ENCODE results near the gene FTCD.

FTCD gene

DNA sequence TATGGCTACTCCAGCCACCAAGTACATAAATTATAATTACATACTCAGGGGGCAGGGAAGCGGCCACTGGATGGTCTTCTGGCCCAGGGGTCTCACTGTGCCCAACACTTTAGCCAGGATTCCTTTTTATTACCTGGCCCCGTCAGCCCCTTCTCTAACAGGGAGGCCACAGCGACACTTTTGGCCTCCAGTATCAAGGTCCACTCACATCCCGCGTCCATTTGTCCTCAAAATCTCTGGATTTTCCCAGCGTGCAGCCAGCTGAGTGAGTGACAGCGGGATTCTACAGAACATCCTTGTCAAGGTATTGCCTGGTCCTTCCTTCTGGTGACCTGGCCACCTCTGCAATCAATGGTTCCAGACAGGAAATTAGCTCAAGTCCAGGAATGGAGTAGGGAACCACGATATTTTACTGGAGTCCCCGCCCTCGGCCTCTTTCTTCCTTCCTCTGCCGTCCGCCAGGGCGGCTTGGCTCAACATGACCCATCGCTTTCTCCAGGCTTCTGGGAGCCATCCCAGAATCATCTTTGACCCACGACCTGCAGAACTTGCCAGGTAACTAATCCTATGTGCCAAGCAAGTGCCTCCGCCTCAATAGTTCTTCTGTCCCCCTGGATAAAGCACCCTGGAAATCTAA, 60.2 kb downstream of the FTCD start:
- DNase-seq = no peak
- Histone ChIP-seq H3K4me3 (ENCODE audit: insufficient read depth, low read depth, low read length, poor library complexity, severe bottlenecking) (no peak overlapping the region), H3K27me3 (replicated peaks; ENCODE audit: control insufficient read depth, insufficient read depth, low read length, poor library complexity, severe bottlenecking) (peaks cover 3% of the 10 kb centered on the region), H3K27ac (ENCODE audit: insufficient read depth, low read length, poor library complexity, severe bottlenecking) (no peak overlapping the region), H3K4me1 (ENCODE audit: control insufficient read depth, insufficient read depth, low read length, poor library complexity, severe bottlenecking) (peaks cover 7% of the 10 kb centered on the region), H3K9me3 (ENCODE audit: control insufficient read depth, low read length) (no peaks in the 10 kb centered on the region), H3K36me3 (ENCODE audit: control insufficient read depth, insufficient read depth, low read length) (no peaks in the 10 kb centered on the region)

DNA sequence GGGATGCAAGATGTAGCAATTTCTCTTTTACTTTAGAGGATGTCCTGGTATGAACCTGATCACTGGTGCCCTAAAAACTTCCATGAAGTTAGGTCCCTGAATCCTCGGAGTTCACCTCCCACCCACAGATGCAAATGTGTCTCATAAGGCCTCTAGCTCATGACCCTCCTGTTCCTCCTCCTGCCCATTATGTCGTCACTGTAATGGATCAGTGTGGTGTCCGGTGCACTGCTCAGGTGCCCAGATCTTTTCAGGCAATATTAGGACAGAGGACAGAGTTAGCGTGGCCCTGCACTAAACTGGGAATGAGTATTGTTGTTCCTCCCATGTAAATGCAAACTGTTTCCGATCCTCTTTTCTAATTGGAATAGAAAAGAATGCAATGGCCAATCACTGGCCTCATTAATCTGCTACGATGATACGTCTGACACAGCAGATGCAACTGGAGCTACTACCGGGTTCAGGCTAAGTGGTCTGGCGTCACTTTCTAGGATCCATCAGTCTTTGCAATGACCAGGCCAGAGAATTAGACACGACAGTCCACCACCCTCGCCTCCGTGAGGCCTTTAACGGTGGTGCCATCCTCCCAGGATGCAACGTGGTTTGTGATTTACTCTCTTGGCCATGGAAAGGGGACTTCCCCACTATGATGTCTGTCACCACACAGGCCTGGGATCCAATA, 60.8 kb downstream of the FTCD start:
- no peaks in the 10 kb centered on the region for H3K36me3 ChIP-seq (ENCODE audit: control insufficient read depth, insufficient read depth, low read length)
- H3K27me3 ChIP-seq (replicated peaks; ENCODE audit: control insufficient read depth, insufficient read depth, low read length, poor library complexity, severe bottlenecking) = peaks cover 3% of the 10 kb centered on the region
- no peak overlapping the region for H3K4me3 ChIP-seq (ENCODE audit: insufficient read depth, low read depth, low read length, poor library complexity, severe bottlenecking)
- H3K4me1 ChIP-seq (ENCODE audit: control insufficient read depth, insufficient read depth, low read length, poor library complexity, severe bottlenecking) = peaks cover 7% of the 10 kb centered on the region
- no peak for DNase-seq
- no peaks in the 10 kb centered on the region for H3K9me3 ChIP-seq (ENCODE audit: control insufficient read depth, low read length)
- no peak overlapping the region for H3K27ac ChIP-seq (ENCODE audit: insufficient read depth, low read length, poor library complexity, severe bottlenecking)

DNA sequence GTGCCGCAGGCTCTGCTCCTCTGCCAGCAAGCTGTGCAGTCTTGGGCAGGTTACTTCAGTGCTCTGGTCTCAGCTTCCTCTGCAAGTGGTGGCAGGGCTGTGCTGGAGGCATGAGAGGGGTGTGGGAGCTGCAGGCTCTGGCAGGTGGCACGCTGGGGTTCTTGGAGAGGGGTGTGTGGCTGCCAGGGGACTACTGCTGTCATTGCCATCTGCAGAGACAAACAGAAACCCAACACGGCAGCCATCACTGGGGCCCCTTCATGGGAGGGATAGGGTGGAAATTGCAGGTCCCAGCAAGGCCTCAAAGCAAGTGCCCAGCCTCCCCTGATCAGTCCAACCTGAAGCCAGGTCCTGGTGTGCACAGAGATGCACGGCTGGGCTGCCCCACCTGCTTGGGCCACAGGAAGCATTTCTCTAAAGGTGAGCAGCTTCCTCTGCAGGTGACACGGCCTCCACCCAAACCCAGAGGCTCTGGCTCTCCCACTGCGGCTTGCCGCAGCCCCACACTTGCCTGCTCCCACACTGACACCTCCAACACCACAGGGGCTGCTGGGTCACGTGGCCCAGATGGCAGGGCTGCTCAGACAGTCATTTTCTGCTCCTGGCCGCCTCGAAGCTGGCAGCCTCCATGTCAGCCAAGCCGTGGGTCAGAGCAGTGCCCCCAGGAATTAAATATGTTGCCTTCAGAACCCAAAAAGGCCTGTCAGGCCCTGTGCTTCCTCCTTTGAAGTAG, 61.5 kb downstream of the FTCD start:
- no peaks in the 10 kb centered on the region for H3K36me3 ChIP-seq (ENCODE audit: control insufficient read depth, insufficient read depth, low read length)
- H3K4me3 ChIP-seq (ENCODE audit: insufficient read depth, low read depth, low read length, poor library complexity, severe bottlenecking) = no peak overlapping the region
- no peak for DNase-seq
- H3K27me3 ChIP-seq (replicated peaks; ENCODE audit: control insufficient read depth, insufficient read depth, low read length, poor library complexity, severe bottlenecking) = peaks cover 1% of the 10 kb centered on the region
- peaks cover 6% of the 10 kb centered on the region for H3K4me1 ChIP-seq (ENCODE audit: control insufficient read depth, insufficient read depth, low read length, poor library complexity, severe bottlenecking)
- H3K27ac ChIP-seq (ENCODE audit: insufficient read depth, low read length, poor library complexity, severe bottlenecking) = no peak overlapping the region
- H3K9me3 ChIP-seq (ENCODE audit: control insufficient read depth, low read length) = no peaks in the 10 kb centered on the region

DNA sequence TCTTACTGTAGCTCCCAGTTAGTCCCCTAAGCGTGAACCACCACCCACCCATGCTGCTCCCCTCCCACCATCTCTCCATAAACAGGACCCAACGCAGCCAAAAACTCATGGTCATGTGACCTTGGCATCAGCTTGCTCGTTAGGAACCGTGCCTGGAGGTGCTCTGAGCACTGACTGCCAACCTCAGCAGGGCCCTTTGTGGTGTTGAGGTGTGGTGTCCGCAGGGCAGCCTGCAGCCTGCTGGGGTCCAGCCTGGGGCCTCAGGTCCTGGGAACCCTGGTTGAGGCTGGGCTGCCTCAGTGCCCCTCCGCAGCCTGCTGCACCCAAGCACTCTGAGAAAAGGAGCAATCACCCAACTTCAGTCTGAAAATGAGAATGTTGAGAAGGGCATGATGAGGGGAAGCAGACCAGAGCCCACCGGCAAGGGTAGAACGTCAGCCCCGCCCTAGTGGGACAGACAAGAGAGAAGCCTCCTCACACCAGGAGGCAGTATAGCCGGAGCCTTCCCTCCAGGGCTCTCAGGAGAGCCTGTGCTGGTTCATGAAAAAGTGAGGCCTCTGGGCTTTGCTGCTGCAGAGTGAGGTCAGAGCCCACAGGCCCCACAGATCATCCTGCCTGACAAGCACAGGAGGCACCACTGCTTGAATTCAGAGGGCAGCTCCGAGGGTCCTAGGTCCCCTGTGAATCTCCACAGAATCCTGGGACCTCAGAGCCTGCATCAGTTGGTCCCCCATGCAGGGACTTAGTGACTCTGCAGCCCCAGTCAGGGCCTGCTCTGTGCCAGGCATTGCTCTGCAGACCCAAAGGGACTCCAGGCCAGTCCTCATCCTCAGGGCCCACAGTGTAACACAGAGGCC, 62.3 kb downstream of the FTCD start:
- Histone ChIP-seq H3K4me1 (ENCODE audit: control insufficient read depth, insufficient read depth, low read length, poor library complexity, severe bottlenecking) (peaks cover 3% of the 10 kb centered on the region), H3K36me3 (ENCODE audit: control insufficient read depth, insufficient read depth, low read length) (no peaks in the 10 kb centered on the region)

DNA sequence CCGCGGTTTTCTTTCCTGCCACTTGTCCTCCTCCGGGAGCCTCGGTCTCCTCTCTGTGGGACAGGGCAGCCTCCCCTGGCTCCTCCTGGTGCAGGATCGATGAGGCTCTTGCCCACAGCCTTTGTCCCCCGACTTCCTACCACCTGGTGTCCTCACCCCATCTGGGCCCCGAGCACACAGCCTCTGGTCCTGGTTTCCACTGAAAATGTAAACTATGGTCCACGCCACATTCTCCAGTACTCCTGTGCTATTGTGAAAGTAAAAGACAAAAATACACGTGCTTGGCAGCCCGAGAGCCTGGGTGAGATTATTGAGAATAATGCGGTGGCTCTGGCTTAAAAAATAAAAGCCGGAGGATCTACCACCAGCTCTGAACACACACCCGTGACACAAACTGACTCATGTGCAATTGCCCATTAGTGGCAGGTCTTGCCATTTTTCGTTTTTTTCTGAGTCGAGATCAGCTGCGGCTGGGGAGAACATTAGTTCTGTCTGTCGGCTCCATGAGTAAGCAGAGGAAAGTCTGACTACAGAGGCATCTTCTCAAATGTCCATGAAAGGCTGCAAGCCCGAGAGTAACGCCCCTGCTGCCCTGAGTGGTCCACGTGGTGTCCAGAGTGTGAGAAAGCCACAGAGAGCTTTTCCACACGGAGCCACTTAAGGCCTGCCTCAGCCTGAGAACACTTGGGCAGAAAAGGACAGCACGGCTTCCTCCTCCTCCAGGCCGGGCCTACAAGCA, 63.2 kb downstream of the FTCD start:
- H3K4me1 ChIP-seq (ENCODE audit: control insufficient read depth, insufficient read depth, low read length, poor library complexity, severe bottlenecking) = no peaks in the 10 kb centered on the region
- H3K4me3 ChIP-seq (ENCODE audit: insufficient read depth, low read depth, low read length, poor library complexity, severe bottlenecking) = no peak overlapping the region
- no peak overlapping the region for H3K27ac ChIP-seq (ENCODE audit: insufficient read depth, low read length, poor library complexity, severe bottlenecking)
- no peaks in the 10 kb centered on the region for H3K27me3 ChIP-seq (replicated peaks; ENCODE audit: control insufficient read depth, insufficient read depth, low read length, poor library complexity, severe bottlenecking)
- no peak for DNase-seq
- H3K36me3 ChIP-seq (ENCODE audit: control insufficient read depth, insufficient read depth, low read length) = no peaks in the 10 kb centered on the region
- no peaks in the 10 kb centered on the region for H3K9me3 ChIP-seq (ENCODE audit: control insufficient read depth, low read length)

More for the DNA sequence above, 62.3 kb downstream of the FTCD start:
- Histone ChIP-seq H3K27ac (ENCODE audit: insufficient read depth, low read length, poor library complexity, severe bottlenecking) (no peak overlapping the region), H3K27me3 (replicated peaks; ENCODE audit: control insufficient read depth, insufficient read depth, low read length, poor library complexity, severe bottlenecking) (no peaks in the 10 kb centered on the region), H3K9me3 (ENCODE audit: control insufficient read depth, low read length) (no peaks in the 10 kb centered on the region), H3K4me3 (ENCODE audit: insufficient read depth, low read depth, low read length, poor library complexity, severe bottlenecking) (no peak overlapping the region)
- no peak for DNase-seq

DNA sequence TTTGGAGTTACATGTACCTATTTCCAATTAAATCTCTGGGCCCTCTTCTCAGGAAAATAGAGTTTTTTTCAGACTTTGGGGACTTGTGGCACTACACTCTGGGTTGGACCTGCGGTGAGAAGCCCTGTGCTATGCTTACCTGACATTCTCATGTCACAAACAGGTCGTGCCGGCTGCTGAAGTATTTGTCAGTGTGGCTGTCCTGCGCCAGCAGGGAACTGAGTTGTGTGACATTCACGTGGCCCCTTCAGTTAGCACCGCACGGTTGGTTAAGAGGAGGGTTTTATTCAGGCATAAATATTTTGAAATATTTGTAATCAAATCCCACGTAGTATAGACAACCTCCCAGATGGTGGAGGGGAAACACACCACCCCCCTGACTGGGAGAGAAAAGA, 63.8 kb downstream of the FTCD start:
- Histone ChIP-seq H3K4me3 (ENCODE audit: insufficient read depth, low read depth, low read length, poor library complexity, severe bottlenecking) (no peak overlapping the region), H3K27ac (ENCODE audit: insufficient read depth, low read length, poor library complexity, severe bottlenecking) (no peak overlapping the region)
- DNase-seq = no peak

DNA sequence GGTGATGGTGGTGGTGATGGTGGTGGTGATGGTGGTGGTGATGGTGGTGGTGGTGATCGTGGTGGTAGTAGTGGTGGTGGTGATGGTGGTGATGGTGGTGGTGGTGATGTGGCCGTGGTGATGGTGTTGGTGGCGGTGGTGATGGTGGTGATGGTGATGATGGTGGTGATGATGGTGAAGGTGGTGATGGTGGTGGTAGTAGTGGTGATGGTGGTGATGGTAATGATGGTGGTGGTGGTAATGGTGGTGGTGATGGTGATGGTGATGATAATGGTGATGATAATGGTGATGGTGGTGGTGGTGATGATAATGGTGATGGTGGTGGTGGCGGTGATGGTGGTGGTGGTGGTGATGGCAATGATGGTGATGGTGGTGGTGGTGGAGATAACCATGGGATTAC, 64.3 kb downstream of the FTCD start:
- no peaks in the 10 kb centered on the region for H3K36me3 ChIP-seq (ENCODE audit: control insufficient read depth, insufficient read depth, low read length)
- no peak for DNase-seq
- H3K27me3 ChIP-seq (replicated peaks; ENCODE audit: control insufficient read depth, insufficient read depth, low read length, poor library complexity, severe bottlenecking) = no peaks in the 10 kb centered on the region
- no peak overlapping the region for H3K27ac ChIP-seq (ENCODE audit: insufficient read depth, low read length, poor library complexity, severe bottlenecking)
- no peaks in the 10 kb centered on the region for H3K4me1 ChIP-seq (ENCODE audit: control insufficient read depth, insufficient read depth, low read length, poor library complexity, severe bottlenecking)
- H3K9me3 ChIP-seq (ENCODE audit: control insufficient read depth, low read length) = no peaks in the 10 kb centered on the region
- no peak overlapping the region for H3K4me3 ChIP-seq (ENCODE audit: insufficient read depth, low read depth, low read length, poor library complexity, severe bottlenecking)

More for the DNA sequence above, 63.8 kb downstream of the FTCD start:
- Histone ChIP-seq H3K36me3 (ENCODE audit: control insufficient read depth, insufficient read depth, low read length) (no peaks in the 10 kb centered on the region), H3K27me3 (replicated peaks; ENCODE audit: control insufficient read depth, insufficient read depth, low read length, poor library complexity, severe bottlenecking) (no peaks in the 10 kb centered on the region), H3K9me3 (ENCODE audit: control insufficient read depth, low read length) (no peaks in the 10 kb centered on the region), H3K4me1 (ENCODE audit: control insufficient read depth, insufficient read depth, low read length, poor library complexity, severe bottlenecking) (no peaks in the 10 kb centered on the region)

DNA sequence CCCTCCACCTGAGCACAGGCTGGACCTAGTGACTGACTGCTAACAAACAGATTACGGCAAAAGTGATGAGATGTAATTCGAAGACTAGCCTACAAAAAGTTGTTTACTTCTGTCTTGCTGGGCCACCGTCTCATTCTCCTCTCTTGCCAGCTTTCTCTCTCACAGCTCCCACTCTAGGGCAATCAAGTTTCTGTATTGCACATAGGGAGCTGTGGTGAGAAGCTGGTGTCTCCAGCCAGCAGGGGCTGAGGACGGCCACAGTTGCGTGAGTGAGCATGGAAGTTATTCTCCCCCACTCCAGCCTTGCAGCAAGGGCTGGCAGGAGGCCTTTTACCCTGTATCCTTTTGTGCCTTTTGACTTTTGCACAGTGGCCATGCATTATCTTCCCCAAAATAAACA, 66.1 kb downstream of the FTCD start:
- H3K27me3 ChIP-seq (replicated peaks; ENCODE audit: control insufficient read depth, insufficient read depth, low read length, poor library complexity, severe bottlenecking) = no peaks in the 10 kb centered on the region
- no peak for DNase-seq

DNA sequence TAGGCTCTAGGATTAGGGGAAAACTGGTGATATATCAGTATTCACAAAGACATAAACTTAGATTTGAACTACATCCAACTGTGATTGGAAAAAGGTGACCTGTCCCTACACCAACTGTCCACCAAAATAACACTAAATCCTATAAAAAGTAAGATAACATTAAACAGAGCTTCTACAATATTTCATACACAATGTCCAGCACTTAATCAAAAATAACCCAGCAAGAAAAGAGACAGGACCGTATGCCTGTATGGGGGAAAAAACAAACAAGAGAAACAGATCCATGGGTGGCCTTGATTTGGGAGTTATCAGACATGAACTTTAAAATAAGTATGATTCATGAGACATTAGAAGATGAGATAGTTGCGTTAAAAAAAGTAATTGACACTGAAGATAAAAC, 67.2 kb downstream of the FTCD start:
- Histone ChIP-seq H3K36me3 (ENCODE audit: control insufficient read depth, insufficient read depth, low read length) (no peaks in the 10 kb centered on the region), H3K27ac (ENCODE audit: insufficient read depth, low read length, poor library complexity, severe bottlenecking) (no peak overlapping the region), H3K4me3 (ENCODE audit: insufficient read depth, low read depth, low read length, poor library complexity, severe bottlenecking) (no peak overlapping the region), H3K9me3 (ENCODE audit: control insufficient read depth, low read length) (no peaks in the 10 kb centered on the region), H3K27me3 (replicated peaks; ENCODE audit: control insufficient read depth, insufficient read depth, low read length, poor library complexity, severe bottlenecking) (no peaks in the 10 kb centered on the region), H3K4me1 (ENCODE audit: control insufficient read depth, insufficient read depth, low read length, poor library complexity, severe bottlenecking) (no peaks in the 10 kb centered on the region)
- DNase-seq = no peak

More for the DNA sequence above, 66.1 kb downstream of the FTCD start:
- H3K4me3 ChIP-seq (ENCODE audit: insufficient read depth, low read depth, low read length, poor library complexity, severe bottlenecking) = no peak overlapping the region
- H3K36me3 ChIP-seq (ENCODE audit: control insufficient read depth, insufficient read depth, low read length) = no peaks in the 10 kb centered on the region
- H3K9me3 ChIP-seq (ENCODE audit: control insufficient read depth, low read length) = no peaks in the 10 kb centered on the region
- H3K4me1 ChIP-seq (ENCODE audit: control insufficient read depth, insufficient read depth, low read length, poor library complexity, severe bottlenecking) = no peaks in the 10 kb centered on the region
- H3K27ac ChIP-seq (ENCODE audit: insufficient read depth, low read length, poor library complexity, severe bottlenecking) = no peak overlapping the region
